ENCODE results near the gene GIT1. TPM values are rescaled to one million over a fixed set of nuclear protein-coding genes. Genes with fewer than 3 reads are reported as not detected.
A peak's percentile ranks its signal among the peaks of the same experiment; 100 is the strongest.

The GIT1 gene
- total and polyA plus RNA-seq, 9 of the 15 experiments (the other 6 are each of a cell fraction or from before 2014, with no cell fraction given): 0.35 to 35.3 (median 17.1) TPM

DNA sequence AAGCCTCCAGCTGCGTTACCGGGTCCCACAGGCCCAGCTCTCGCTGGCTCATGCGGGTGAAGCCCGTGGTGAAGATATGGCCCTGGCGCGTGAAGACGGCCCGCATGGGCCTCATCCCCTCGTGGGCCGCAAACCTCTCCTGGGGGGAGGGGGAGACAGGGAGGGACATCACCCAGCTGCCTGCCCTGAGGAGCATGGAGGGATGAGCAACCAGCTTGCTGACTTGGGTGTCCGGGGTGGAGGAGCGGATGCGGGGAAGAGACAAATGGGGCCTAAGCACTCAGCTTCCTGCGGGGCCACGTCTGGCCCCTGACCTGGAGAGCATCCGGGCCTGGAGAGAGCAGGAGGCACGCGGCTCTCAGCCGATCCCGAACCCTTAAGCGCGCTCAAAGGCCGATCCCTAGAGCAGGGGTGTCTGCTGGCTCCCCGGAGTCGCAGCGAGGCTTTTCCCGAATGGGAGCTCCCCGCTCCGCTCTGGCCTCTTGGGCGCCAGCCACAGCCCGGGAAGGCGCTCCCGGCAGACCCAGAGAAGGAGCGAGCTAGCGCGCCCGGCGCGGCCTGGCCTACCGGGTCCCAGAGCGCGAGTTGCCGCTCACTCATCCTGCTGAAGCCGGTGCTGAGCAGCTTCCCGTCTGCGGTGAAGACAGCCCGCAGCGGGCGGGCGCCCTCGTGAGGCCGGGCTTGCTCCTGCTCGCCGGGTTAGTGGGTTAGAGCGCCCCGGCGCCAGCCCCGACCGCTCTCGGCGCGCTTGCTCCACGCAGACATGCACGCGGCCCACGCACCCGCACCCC is 28.2 kb upstream of the GIT1 start (continued):
- TF ChIP-seq MLLT1 (IDR thresholded peaks at IDR 0.05) (peak in 1 of 2 experiments; percentile 33; a peak in 1 of 4 replicates), SIRT6 (IDR thresholded peaks at IDR 0.05; ENCODE audit: low read depth, low read length) (no peak), CBFA2T2 (conservative IDR thresholded peaks at IDR 0.05) (no peak), ZBTB33 (CRISPR knock-in tag; IDR thresholded peaks at IDR 0.05) (peak; percentile 84), POLR3G (IDR thresholded peaks at IDR 0.05; ENCODE audit: extremely low read depth, insufficient read length, insufficient replicate concordance) (no peak), E2F3 (CRISPR knock-in tag; IDR thresholded peaks at IDR 0.05) (no peak), SNIP1 (IDR thresholded peaks at IDR 0.05; ENCODE audit: low read depth) (no peak), ZKSCAN3 (CRISPR knock-in tag; IDR thresholded peaks at IDR 0.05) (no peak)
- TF ChIP-seq, protein P1, sequence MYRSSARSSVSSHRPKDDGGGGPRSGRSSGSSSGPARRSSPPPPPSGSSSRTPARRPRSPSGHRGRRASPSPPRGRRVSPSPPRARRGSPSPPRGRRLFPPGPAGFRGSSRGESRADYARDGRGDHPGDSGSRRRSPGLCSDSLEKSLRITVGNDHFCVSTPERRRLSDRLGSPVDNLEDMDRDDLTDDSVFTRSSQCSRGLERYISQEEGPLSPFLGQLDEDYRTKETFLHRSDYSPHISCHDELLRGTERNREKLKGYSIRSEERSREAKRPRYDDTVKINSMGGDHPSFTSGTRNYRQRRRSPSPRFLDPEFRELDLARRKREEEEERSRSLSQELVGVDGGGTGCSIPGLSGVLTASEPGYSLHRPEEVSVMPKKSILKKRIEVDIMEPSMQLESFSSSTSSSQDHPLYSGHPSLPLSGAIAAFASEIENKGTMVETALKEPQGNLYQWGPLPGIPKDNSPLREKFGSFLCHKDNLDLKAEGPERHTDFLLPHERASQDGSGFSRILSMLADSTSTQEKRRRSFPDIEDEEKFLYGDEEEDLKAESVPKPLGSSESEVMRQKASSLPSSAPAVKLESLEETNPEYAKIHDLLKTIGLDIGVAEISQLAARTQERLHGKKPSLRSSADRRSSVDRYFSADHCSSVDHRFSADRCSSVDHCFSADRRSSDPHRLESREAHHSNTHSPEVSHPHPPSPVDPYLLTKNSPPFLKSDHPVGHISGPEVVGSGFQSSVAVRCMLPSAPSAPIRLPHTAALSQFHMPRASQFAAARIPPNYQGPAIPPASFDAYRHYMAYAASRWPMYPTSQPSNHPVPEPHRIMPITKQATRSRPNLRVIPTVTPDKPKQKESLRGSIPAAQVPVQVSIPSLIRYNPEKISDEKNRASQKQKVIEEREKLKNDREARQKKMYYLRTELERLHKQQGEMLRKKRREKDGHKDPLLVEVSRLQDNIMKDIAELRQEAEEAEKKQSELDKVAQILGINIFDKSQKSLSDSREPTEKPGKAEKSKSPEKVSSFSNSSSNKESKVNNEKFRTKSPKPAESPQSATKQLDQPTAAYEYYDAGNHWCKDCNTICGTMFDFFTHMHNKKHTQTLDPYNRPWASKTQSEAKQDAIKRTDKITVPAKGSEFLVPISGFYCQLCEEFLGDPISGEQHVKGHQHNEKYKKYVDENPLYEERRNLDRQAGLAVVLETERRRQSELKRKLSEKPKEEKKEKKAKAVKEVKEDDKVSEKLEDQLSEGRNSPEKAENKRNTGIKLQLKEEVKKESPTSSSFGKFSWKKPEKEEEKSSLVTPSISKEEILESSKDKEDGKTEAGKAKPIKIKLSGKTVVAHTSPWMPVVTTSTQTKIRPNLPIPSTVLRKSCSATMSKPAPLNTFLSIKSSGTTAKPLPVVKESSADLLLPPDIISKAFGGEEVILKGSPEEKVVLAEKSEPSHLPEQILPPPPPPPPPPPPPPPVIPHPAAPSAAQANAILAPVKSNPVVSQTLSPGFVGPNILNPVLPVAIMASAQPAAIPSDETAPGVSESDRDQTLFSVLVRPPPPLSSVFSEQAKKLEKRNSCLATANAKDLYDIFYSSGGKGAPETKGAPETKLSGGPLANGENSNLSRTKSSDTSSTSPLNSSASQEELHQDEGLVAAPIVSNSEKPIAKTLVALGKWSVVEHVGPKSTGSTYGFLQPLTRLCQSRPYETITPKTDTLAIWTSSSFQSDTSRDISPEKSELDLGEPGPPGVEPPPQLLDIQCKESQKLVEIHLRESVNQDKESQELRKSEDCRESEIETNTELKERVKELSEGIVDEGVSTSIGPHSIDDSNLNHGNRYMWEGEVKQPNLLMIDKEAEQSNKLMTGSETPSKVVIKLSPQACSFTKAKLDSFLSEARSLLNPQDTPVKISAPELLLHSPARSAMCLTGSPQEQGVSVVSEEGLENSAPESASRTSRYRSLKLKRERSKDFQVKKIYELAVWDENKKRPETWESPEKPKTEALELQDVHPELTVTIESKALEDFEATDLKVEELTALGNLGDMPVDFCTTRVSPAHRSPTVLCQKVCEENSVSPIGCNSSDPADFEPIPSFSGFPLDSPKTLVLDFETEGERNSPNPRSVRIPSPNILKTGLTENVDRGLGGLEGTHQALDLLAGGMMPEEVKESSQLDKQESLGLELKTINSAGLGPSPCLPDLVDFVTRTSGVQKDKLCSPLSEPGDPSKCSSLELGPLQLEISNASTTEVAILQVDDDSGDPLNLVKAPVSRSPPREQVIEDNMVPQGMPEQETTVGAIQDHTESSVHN (IDR thresholded peaks at IDR 0.05; ENCODE audit: borderline replicate concordance in 1 of 2, low read depth in 1 of 2): no peak
- TF ChIP-seq, protein P2, sequence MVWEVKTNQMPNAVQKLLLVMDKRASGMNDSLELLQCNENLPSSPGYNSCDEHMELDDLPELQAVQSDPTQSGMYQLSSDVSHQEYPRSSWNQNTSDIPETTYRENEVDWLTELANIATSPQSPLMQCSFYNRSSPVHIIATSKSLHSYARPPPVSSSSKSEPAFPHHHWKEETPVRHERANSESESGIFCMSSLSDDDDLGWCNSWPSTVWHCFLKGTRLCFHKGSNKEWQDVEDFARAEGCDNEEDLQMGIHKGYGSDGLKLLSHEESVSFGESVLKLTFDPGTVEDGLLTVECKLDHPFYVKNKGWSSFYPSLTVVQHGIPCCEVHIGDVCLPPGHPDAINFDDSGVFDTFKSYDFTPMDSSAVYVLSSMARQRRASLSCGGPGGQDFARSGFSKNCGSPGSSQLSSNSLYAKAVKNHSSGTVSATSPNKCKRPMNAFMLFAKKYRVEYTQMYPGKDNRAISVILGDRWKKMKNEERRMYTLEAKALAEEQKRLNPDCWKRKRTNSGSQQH (CRISPR knock-in tag; IDR thresholded peaks at IDR 0.05): no peak

Data from K562 (cell line).